NCI-H226 (cell line): Measurements from ENCODE around the gene DDX56.

ENCODE experiments used
- DNase-seq: peaks from one replicate; pipeline ENCODE4 v3.0.0-alpha.2; 2015

The DDX56 gene

GRCh38 chr7:44534087-44534486, 39.6 kb downstream of the DDX56 start:
- DNase-seq, result no peak

DNA sequence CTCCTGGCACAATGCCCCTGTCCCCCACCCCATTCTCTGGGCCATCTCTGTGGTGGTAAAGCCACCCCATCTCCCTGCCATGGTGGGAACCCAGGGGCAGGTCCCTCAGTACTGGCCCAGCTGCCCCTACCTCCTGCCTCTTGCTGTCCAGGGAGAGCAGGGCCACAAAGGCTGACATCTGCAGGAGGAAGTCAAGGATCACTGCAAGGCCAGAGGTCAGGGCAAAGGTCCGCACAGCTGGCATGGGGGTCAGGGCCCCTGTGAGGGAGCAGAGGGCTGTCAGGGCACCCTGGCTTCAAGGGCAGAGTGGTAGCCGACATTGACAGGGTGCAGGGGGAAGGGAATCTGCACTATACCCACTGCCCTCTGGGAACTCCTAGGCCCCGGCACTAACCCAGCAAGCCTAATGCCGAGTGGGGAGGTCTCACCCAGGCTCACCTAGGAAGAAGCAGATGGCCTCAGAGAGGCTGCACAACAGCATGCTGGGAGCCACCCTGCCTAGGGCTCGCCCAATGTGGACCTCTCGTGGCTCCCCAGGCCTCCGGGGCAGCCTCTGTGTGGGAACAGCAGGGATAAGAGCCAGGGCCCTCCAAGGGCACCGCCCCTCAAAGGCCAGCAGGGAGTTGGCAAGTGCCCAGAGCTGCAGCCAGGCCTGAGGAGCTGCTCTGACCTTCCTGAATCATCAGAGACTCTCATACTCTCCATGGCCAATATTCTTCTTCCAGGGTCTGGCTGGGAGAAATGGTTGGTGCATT, 40.2 kb downstream of the DDX56 start:
- DNase-seq, result no peak

DNA sequence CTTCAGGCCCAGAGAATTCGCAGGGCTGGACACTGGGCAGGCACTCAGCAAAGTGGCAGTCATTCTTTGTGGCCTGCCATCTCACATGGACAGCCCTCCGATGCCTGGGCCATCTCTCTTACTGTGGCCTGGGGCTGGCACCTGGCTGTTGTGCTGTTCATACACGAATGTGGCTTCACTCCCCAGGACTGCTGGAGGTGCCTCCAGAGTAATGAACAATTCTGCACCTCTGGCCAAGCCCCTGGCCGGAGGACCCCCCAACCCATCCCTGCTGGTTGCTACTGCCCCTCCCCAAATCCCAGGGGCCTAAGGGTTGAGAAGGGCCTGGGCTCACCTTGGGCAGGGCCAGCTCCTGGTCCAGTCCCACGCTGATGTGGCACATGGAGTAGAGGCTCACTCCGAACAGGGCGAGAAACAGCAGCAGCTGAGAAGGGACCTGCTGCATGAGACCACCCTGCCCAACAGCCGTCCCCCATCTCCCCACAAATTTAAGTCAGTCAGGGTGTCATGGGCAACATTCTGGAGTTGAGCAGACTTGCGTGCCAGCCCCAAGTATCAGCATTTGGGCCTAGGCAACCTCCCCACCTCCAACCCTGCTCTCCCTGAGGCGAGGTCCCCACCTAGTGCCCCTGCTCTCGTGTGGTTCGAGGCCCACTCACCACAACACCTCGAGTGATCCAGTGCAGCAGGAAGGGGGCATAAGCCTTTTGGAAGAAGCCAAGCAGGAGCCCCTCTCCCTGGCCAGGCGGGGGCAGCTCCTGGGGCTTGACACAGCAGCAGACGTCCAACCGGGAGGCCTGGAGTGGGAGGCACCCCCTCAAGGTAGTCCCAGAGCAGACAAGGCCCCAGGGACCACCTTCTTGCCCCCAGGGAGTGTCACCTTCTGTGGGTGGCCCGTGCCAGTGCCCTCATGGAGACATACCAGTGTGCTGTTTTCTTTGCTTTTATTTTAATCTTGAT, 42.0 kb downstream of the DDX56 start:
- DNase-seq, result no peak

- DNase-seq, result no peak
These were observed 42.7 kb downstream of the DDX56 start for GRCh38 chr7:44530990-44531389.

GRCh38 chr7:44524811-44525388, 48.8 kb downstream of the DDX56 start:
- no peak for DNase-seq

- DNase-seq, result no peak
These were observed 51.4 kb downstream of the DDX56 start for GRCh38 chr7:44522315-44522714.

DNA sequence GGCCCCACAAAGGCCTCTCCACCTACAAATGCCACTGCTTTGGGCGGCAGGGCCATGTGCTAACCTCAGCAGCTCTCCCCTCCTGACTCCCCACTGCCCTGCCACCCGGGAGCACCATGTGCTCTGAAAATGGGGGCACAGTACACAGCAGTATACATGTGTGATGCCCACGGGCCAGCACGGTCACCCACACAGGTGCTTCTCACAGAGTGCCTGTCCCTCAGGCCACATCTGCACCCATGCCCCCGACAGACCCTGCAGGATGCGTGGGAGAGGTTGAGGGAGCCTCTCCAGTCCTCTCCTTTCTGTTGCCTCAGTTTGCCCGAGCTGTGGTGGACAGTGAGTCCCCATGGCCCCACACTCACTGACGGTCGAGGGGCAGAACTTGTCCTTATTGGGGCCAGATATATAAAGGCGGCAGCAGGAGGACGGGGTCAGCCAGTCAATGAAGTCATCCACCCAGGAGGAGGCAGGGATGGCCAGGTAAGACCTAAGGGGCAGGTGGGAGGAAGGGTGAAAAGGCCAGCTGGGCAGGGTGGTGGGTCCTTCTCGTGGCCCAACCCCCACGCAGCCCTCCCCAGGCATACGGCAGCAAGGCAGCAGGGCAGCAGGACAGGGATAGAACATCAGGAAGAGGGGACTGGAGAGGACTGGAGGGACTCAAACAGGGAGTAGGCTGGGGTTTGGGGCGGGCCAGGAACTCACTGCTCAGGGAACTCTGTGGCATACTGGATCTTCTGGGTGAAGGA, 52.2 kb downstream of the DDX56 start:
- no peak for DNase-seq

DNA sequence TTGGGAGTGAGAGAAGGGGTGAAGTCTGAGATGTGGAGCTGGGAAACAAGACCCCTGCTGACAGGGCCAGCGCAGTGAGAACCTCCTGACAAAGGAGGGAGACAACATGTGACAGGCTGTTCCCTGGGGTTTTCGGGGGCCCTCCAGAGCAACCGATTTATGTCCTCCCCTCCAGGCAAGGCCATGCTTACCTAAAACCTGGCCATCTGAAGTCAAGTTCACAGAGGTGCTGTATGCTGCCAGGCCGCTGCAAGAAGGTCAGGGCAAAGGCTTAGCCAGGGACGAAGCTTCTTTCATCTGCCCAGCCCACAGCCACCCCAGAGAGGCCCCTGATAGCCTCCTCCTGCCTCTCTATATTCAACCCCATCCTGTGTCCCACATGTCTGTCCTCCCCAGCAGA, 53.1 kb downstream of the DDX56 start:
- no peak for DNase-seq

DNA sequence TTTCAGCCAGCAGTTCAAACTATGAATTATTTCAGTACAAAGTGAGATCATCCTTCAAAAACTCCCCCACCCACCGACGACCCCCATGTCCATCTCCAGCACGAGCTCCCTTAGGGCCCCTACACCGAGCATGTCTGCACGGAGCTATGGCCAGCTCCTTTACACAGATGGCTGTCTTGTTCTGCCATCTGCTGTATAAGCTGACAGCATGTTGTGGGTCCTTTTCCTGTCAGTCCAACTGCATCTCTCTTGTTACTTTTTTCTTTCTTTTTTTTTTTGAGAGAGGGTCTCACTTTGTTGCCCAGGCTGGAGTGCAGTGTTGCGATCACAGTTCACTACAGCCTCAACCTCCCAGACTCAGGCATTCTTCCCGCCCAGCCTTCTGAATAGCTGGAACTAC, 54.2 kb downstream of the DDX56 start:
- no peak for DNase-seq

- no peak for DNase-seq
These were observed 54.9 kb downstream of the DDX56 start for GRCh38 chr7:44518761-44519160.

DNA sequence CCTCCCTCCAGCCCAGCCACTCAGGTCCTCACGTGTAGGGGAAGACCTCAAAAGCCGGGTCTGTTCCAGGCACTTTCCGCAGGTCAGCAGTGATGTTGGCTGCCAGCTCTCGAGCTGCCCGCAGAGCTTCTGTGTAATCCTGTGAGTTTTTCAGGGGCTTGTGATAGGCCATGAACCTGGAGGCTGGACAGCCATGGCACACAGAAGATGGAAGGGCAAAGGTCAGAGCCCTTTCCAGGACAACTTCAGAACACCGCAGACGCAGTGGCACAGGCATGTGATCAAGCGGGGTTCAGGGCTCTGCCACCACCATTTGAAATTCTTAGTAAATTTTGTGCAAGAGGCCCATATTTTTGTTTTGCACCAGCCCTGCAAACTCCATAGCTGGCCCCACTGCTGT, 56.5 kb downstream of the DDX56 start:
- DNase-seq, result no peak
